Progenitor cell of endocrine pancreas (in vitro differentiated cells): ENCODE measurements around the gene SH2D7. TPM values are rescaled to one million over a fixed set of nuclear protein-coding genes. Genes with fewer than 3 reads are reported as not detected.

Experiments
- DNase-seq: peaks from one replicate; pipeline ENCODE4 v3.0.0; 2021; ENCODE audit warnings: low spot score; ENCODE audit not compliant: unreplicated experiment
- H3K27ac Mint-ChIP-seq: 2 replicates; pipeline ENCODE4 v1.8.0; 2021; ENCODE audit warnings: mild to moderate bottlenecking, moderate library complexity, mixed read lengths
- H3K27me3 Mint-ChIP-seq: 2 replicates; pipeline ENCODE4 v1.8.0; 2021; ENCODE audit warnings: mixed read lengths
- H3K36me3 Mint-ChIP-seq: 2 replicates; pipeline ENCODE4 v1.8.0; 2022; ENCODE audit warnings: mixed read lengths; ENCODE audit not compliant: insufficient read depth
- H3K4me1 Mint-ChIP-seq: 2 replicates; pipeline ENCODE4 v1.8.0; 2021; ENCODE audit warnings: low read depth, mixed read lengths
- H3K4me3 Mint-ChIP-seq: 2 replicates; pipeline ENCODE4 v1.8.0; 2021; ENCODE audit warnings: low read depth, mild to moderate bottlenecking, moderate library complexity, mixed read lengths
- H3K9me3 Mint-ChIP-seq: 2 replicates; pipeline ENCODE4 v1.8.0; 2021; ENCODE audit warnings: low read depth, mixed read lengths
- total RNA-seq: library from RNA; stranded (reverse); gene quantifications from 2 replicates; pipeline ENCODE4 v1.2.1, GENCODE V29; 2021
- TF ChIP-seq, protein P1 (sequence below): fragments of 200-600 bp; sonication (generic); IDR thresholded peaks from one replicate; pipeline ENCODE4 v1.5.0; 2021; ENCODE audit warnings: antibody characterized with exemption, mild to moderate bottlenecking; ENCODE audit not compliant: unreplicated experiment

Gene SH2D7
- total RNA-seq, 1 donor from 2014 or later: not detected

DNA sequence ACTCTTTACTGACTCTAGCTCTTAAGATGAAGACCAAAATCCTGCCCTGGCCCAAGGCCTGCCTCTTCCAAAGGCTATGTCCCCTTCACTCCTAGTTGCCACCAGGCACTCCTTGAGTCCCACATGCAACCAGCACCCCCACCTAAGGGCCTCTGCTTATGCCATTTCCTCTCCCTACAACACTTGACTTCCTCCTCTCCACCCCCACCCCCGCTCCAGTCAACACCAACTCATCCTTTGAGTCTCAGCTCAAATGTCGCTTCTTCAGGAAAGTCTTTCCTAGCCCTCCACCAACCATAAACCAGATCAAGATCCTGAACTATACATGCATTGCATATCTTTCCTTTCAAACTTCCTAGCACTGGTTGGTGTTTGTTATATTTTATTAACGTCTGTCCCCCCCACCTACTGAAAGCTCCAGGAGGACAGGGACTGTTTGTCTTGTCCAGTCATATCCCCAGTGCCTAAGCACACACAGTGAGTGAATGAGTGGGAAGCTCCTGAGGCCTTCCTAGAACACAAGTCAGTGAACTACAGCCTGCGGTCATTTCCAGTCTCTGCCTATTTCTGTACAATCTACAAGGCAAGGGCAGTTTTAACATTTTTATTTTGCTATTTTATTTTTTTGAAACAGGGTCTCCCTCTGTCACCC, 22.2 kb upstream of the SH2D7 start:
- Mint-ChIP-seq H3K4me1 (peaks cover 13% of the 10 kb centered on the region), H3K27me3 (peaks cover 15% of the 10 kb centered on the region), H3K27ac (no peak overlapping the region), H3K36me3 (no peaks in the 10 kb centered on the region), H3K4me3 (no peak overlapping the region), H3K9me3 (no peaks in the 10 kb centered on the region)
- DNase-seq: no peak
- TF ChIP-seq, protein P1, sequence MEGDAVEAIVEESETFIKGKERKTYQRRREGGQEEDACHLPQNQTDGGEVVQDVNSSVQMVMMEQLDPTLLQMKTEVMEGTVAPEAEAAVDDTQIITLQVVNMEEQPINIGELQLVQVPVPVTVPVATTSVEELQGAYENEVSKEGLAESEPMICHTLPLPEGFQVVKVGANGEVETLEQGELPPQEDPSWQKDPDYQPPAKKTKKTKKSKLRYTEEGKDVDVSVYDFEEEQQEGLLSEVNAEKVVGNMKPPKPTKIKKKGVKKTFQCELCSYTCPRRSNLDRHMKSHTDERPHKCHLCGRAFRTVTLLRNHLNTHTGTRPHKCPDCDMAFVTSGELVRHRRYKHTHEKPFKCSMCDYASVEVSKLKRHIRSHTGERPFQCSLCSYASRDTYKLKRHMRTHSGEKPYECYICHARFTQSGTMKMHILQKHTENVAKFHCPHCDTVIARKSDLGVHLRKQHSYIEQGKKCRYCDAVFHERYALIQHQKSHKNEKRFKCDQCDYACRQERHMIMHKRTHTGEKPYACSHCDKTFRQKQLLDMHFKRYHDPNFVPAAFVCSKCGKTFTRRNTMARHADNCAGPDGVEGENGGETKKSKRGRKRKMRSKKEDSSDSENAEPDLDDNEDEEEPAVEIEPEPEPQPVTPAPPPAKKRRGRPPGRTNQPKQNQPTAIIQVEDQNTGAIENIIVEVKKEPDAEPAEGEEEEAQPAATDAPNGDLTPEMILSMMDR: no peak

DNA sequence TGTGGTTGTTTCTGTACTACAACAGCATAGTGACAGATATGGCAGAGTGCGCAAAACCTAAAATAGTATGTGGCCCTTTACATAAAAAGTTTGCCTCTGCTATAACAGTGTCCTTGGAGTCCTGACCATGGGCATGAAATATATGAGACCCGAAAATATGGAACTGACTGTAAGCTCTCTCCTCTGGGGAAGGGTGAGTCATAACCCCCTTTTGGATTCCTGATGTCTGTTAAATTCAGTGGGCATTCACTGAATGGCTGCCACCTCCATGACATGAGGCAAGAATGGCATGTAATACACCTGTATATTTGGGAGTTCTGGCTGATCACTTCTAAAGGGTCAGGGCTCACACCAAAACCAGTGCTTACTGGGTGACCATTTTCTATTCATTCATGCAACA, 21.0 kb upstream of the SH2D7 start:
- no peaks in the 10 kb centered on the region for H3K9me3 Mint-ChIP-seq
- peaks cover 12% of the 10 kb centered on the region for H3K4me1 Mint-ChIP-seq

DNA sequence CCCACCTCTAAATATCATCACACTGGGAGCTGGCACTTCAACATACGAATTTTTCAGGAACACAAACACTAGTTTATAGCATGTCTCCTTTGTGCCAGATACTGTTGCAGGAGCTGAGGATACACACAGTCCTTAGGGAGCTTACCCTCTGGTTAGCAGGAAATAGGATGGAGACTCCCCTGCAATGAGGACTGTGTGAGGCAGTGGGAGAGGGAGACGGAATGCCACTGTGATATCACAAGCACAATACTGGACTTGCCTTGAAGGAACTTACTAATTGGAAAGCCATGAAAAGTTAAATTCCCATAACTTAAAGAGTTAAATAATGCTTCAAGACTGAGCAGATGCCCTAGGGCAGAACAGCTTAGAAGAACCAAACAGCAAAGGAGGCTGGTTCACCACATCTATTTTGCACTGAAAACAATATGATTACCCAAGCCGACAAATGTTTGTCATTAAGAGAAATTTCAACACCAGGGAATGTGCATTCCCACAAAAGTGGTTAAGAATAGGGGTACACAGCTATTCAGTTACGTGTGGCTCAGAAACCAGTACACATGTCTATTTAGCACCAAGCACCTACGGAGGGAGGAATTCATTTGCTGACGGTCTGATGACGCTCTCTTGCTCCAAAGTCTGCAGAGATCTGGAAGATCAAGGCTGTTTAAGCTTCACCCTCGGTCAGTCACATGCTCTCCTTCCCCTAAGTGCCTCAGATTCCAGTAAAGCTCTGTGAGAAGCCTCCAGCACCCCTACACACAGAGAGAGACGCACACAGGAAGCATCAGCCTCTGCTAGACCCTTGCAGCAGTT, 20.1 kb upstream of the SH2D7 start:
- DNase-seq: no peak
- no peak overlapping the region for H3K4me3 Mint-ChIP-seq
- peaks cover 8% of the 10 kb centered on the region for H3K4me1 Mint-ChIP-seq
- H3K36me3 Mint-ChIP-seq: no peaks in the 10 kb centered on the region
- peaks cover 9% of the 10 kb centered on the region for H3K27me3 Mint-ChIP-seq
- no peak overlapping the region for H3K27ac Mint-ChIP-seq
- no peaks in the 10 kb centered on the region for H3K9me3 Mint-ChIP-seq
- TF ChIP-seq, protein P1: no peak

More for the DNA sequence above, 21.0 kb upstream of the SH2D7 start:
- TF ChIP-seq, protein P1: no peak
- no peak overlapping the region for H3K27ac Mint-ChIP-seq
- no peak overlapping the region for H3K4me3 Mint-ChIP-seq
- peaks cover 9% of the 10 kb centered on the region for H3K27me3 Mint-ChIP-seq
- no peaks in the 10 kb centered on the region for H3K36me3 Mint-ChIP-seq
- no peak for DNase-seq

DNA sequence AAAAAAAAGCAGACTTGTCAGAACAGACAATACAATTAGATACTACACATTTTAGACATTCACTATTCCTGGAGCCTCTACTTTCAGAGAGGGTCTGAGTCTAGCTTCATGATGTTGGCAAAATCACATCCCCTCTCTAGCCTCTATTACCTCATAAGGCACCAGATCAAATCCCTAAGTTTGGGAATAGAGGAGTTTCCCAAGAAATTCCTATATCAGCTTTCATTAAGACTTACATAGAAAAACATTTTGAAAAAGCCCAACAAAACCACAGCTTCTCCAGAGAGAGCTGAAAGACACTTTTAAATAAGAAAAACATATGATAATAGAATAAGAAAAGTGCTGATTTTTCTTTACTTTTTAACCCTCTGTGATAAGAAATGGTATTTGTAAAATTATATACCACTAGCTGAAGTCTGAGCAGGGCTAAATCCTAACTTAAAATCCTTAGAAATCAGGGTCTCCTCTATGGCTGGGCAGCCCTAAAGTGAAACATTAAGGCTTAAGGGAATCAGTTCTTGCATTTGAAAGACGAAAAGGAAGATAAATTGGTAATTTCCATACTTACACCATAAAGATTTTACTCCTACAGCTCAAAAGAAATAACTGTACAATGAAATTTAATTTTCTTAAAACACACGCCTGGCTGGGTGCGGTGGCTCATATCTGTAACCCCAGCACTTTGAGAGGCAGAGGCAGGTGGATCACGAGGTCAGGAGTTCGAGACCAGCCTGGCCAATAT, 19.1 kb upstream of the SH2D7 start:
- TF ChIP-seq, protein P1: no peak
- H3K27ac Mint-ChIP-seq: no peak overlapping the region
- no peaks in the 10 kb centered on the region for H3K9me3 Mint-ChIP-seq
- H3K4me3 Mint-ChIP-seq: no peak overlapping the region
- no peaks in the 10 kb centered on the region for H3K36me3 Mint-ChIP-seq
- H3K27me3 Mint-ChIP-seq: peaks cover 9% of the 10 kb centered on the region
- peaks cover 9% of the 10 kb centered on the region for H3K4me1 Mint-ChIP-seq
- DNase-seq: no peak
